Activated CD4-positive, alpha-beta T cell treated with anti-CD3 and anti-CD28 coated beads, Interleukin-10, Interleukin-2, amounts not matched to agents 100 ng/mL and 50 ng/mL, durations not matched to agents 16 hours and 8 hours (primary cell): Measurements from ENCODE around the gene RAB6D.
A peak's percentile ranks its signal among the peaks of the same experiment; 100 is the strongest.
"Not testable (repeated sequence)": the region's sequence is repeated elsewhere in the genome, so short reads cannot be mapped to it uniquely, and the experiment has no call there.

Experiments
- DNase-seq: peaks from one replicate; pipeline ENCODE4 v3.0.0-alpha.2; 2020

RAB6D gene

DNA sequence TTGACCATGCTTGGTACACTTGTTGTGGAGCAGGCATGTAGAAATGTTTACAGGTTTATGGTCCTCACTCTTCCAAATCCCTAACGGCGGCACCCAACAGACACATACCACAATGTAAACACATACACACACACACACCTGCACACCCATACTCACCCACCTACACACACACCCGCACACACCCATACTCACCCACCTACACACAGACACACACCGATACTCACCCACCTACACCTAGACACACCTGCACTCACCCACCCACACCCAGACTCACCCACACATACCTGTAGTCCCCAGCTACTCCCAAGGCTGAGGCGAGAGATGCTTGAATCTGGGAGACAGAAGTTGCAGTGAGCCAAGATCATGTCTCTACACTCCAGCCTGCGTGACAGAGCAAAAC, 1.5 kb upstream of the RAB6D start:
- DNase-seq: no peak

DNA sequence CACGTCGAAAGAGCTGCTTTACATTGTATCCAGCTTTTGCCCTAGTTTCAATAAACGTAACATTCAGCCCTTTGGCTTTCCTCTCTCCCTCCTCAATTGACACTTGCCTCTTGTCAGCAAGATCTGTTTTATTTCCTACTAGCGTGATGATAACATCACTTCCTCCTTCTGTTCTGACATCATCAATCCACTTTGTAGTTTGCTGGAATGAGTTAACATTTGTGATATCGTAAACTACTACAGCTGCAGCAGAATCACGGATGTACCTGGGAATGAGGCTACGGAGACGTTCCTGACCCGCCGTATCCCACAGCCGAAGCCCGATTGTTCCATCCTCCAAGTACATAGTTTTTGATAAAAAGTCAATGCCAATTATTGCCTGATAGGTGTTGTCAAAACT, 755 bp downstream of the RAB6D start:
- DNase-seq: peak; percentile 22

DNA sequence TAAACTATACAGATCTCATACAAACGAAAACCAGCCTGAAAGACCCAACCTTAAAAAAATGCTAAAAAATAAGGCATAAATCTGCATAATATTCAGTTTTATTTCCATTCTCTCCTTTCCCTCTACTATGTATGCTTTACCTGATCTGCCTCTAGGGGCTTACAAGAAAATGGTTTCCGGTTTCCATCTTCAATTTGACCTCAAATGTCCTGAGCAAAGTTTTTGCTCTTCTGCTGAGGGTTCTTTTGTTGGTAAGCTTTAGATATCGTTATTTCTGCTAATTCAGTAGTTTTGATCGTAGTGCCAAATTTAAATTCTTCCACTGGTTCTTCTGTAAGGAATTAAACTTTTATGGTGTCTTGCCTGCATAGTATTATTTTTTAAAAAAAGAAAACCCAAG, 2.2 kb downstream of the RAB6D start:
- DNase-seq: not testable (repeated sequence)

DNA sequence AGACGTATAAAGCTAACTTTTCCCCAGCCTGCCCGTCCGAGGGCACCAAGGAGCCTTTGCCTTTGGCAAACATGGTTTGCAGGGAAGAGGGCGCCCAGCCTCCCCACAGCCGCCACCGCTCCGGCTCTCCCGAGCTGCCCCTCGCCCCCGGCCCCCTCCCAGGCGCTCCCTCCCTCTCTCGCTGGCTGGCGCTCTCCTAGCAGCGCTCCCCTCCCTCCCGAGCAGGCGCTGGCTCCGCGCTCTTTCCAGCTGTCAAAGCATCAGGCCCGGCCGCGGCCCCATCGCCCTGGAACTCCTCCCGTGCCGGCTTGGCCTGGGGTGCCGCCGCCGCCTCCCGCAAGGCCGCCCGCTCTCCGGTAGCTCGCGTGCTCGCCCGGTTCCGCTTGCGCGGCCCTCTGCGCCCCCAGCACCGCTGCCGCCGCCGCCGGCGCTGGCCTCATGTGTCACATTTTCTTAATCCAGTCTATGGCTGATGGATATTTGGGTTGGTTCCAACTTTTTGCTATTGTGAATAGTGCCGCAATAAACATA, 10.7 kb downstream of the RAB6D start:
- not testable (repeated sequence) for DNase-seq

GRCh38 chr2:131349021-131349420, 14.9 kb downstream of the RAB6D start:
- DNase-seq: no peak

DNA sequence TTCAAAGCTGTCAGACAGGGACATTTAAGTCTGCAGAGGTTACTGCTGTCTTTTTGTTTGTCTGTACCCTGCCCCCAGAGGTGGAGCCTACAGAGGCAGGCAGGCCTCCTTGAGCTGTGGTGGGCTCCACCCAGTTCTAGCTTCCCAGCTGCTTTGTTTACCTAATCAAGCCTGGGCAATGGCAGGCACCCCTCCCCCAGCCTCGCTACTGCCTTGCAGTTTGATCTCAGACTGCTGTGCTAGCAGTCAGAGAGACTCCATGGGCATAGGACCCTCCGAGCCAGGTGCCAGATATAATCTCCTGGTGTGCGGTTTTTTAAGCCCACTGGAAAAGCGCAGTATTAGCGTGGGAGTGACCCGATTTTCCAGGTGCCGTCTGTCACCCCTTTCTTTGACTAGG, 16.9 kb downstream of the RAB6D start:
- not testable (repeated sequence) for DNase-seq

DNA sequence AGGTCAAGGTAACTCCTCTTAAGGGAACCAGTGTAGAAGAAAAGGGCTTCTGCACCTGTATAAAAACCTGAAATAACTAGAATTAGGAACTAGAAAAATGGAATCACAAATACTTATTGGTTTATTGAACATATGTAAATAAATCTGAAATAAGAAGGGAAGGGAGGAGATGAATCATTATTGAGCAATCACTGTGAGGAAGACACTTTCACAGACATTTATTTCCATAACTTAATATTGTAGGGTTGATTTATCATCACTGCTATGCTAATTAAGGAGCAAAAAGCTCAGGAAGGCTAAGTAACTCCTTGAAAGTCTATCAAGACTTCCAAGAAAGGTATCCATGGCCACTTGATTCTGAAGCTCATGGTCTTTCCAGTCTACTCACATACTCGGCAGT, 24.7 kb downstream of the RAB6D start:
- not testable (repeated sequence) for DNase-seq

- DNase-seq: peak; percentile 17
These were observed 28.6 kb downstream of the RAB6D start for GRCh38 chr2:131335319-131335718.

DNA sequence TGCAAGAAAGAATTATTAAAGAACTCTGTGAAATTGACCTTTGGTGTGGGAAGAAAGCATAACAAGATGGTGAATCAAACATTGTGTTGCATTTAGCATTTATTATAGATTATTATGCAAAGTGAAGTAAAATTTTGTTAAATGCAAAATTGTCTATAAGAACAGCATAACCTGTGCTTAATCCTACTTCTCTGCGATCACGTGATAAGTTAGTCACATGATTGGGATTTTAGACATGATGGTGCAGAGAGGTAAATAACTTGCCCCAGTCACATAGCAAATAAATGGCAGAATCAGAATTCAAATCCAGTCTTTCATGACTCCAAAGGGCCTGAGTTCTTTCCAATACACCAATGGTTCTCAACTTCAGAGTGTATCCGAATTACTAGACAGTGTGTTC, 31.3 kb downstream of the RAB6D start:
- DNase-seq: not testable (repeated sequence)

DNA sequence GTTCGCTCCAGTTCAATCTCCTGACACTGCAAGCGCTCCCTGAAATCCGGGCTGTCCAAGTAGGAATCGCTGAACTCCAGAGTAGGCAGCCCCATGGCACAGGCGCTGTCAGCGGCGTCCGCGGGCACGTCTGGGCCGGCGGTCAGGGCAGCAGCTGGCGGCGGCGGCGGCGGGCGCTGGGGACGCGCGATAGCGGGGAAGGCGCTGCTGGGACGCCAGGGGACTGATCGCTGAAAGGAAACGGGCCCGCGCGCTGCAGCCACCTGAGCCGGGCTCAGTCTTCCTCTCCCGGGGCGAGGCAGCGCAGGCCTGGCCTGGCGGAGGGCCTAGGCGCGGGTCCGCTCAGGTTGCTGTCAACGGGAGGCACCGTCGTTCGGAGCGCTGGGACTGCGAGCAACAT, 33.0 kb downstream of the RAB6D start:
- peak; percentile 6 for DNase-seq

DNA sequence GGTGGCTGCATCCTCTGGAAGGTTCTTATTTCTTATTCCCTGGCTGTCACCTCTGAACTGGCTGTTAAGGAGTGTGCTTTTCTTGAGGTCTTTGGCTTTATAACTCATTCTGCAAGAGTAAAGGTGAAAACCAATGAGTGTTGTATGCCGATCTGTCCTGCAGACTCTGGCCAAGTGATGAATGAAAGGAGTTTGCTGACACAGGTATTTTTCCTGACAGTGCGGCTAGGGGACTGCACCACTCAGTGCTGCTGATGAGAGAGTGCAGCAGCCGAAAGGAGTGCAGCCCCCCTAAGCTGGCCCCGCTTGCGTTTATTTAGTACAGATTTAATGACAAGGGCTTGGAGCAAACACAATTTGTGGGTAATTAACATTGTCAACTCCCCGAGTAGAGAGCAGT, 41.8 kb downstream of the RAB6D start:
- no peak for DNase-seq

GRCh38 chr2:131321344-131321743, 42.6 kb downstream of the RAB6D start:
- not testable (repeated sequence) for DNase-seq

GRCh38 chr2:131311001-131311400, 53.0 kb downstream of the RAB6D start:
- DNase-seq: not testable (repeated sequence)
